Muscle layer of colon (tissue), 2 donors: Measurements from ENCODE around the gene TBC1D16.

ENCODE experiments used
- H3K27ac ChIP-seq: one replicate; pipeline ENCODE4 v1.7.0; 2013; ENCODE audit warnings: low read depth, mild to moderate bottlenecking, low read length, moderate library complexity
- H3K27me3 ChIP-seq, 2 donors: one replicate each; pipeline ENCODE4 v1.7.0; 2013; ENCODE audit warnings: low read length in 2 of 2, mild to moderate bottlenecking in 2 of 2; ENCODE audit not compliant: insufficient read depth in 2 of 2, control insufficient read depth in 1 of 2
- H3K36me3 ChIP-seq: one replicate; pipeline ENCODE4 v1.7.0; 2013; ENCODE audit warnings: mild to moderate bottlenecking, low read length; ENCODE audit not compliant: insufficient read depth
- H3K4me1 ChIP-seq: one replicate; pipeline ENCODE4 v1.7.0; 2013; ENCODE audit warnings: mild to moderate bottlenecking, low read length; ENCODE audit not compliant: insufficient read depth
- H3K4me3 ChIP-seq, 2 donors: one replicate each; pipeline ENCODE4 v1.7.0; 2013; ENCODE audit warnings: low read length in 2 of 2, low read depth in 1 of 2, mild to moderate bottlenecking in 1 of 2, moderate library complexity in 1 of 2
- H3K9ac ChIP-seq: one replicate; pipeline ENCODE4 v1.7.0; 2013; ENCODE audit warnings: low read length
- H3K9me3 ChIP-seq: one replicate; pipeline ENCODE4 v1.7.0; 2013; ENCODE audit warnings: mild to moderate bottlenecking, low read length
- donor health status: abdominal sarcoma.
- donor health status: Adenocarcinoma of cecum.

Gene TBC1D16

DNA sequence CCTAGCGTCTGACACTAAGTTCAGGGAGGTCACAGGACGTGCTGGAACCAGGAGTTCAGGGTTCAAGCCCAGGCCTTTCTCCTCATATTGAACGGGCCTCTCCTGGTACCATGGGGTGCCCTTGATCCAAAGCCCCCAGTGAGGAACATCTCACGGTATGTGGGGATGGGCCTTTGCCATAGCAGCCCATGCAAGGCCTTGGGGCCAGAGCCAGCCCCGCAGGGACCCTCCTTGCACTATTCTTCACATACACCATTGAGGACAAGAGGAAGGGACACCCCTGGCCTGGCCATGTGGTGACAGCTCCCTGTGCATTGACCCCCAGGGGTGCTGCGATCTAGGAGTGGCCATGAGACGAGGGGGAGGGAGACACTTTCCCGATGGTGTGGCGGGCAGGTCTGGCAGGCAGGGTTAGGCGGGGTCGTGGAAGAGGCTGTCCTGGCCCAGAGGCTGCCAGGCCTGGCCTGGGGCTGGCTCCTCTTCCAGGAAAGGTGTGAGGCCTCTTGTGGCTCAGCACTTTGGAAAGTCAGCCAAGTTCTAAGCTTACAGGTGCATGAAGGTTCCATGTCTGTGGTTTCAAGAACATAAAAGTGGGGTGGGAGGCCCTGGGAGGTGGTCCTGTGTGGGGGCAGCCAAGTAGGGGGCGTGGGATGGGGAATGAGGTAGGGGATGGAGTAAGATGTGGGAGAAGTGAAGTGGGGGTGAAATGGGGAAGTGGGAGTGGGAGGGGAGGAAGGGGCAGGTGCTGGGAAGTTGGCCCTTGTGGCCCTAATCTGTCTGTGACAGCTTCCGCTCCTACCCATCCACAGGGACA lies 107.8 kb downstream of the TBC1D16 start:
- Histone ChIP-seq H3K4me3 (no peak overlapping the region), H3K27me3 (peaks cover 24 to 65% of the 10 kb centered on the region in 2 donors), H3K9ac (no peak overlapping the region), H3K4me1 (no peaks in the 10 kb centered on the region), H3K27ac (no peak overlapping the region), H3K9me3 (no peaks in the 10 kb centered on the region), H3K36me3 (no peaks in the 10 kb centered on the region)

DNA sequence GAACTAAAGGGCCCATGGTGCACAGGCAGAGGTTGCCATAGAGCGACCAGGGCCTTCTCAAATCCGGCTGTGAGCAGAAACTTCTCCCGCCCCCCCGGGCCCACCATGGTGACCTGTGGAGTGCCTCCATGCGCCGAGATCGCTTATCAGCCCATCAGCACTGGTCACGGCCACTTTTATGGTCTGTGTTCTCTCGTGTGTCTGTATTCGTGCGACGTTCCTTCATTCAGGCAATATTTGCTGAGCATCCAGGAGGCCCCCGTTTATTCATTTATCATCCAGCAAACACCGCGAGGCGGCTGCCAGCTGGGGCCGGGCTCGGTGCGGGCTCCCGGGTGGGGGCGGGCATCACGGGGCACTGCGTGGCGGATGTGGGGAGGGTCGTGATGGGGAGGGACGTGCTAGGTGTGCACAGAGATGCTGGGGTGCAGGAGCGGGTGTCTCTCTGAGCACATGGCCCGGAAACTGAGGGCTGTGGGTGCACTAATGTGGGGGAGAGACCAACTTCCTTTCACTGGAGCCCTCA lies 108.5 kb downstream of the TBC1D16 start:
- no peaks in the 10 kb centered on the region for H3K4me1 ChIP-seq
- H3K4me3 ChIP-seq, result no peak overlapping the region
- H3K27me3 ChIP-seq, result peaks cover 24 to 64% of the 10 kb centered on the region in 2 donors
- H3K36me3 ChIP-seq, result no peaks in the 10 kb centered on the region
- no peak overlapping the region for H3K9ac ChIP-seq
- H3K27ac ChIP-seq, result no peak overlapping the region
- H3K9me3 ChIP-seq, result no peaks in the 10 kb centered on the region

DNA sequence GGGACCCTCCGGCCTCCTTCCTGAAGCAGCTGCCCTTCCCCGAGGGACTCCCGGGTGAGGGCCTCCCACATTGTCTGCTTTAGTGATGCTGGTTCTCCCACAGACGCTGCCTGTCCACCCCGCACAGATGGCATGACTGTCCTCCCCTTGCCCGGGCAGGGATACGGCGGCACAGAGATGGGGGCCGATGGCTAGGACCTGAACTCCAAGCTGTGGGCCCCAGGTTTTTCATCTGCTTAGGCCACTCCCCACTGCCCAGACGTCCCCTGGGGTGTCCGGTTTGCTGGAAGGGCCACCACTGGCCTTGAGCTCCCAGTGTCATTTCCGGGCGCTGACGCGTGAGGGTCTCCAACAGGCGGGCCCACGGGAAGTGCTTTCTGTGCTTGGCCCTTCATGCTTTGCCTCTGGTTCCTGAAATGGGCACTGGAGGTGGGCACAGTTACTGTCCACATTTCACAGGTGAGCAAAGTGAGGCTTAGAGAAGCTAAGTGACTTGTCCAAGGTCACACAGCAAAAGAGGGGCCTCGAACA lies 109.0 kb downstream of the TBC1D16 start:
- Histone ChIP-seq H3K4me3 (no peak overlapping the region), H3K9me3 (no peaks in the 10 kb centered on the region), H3K27me3 (peaks cover 23 to 60% of the 10 kb centered on the region in 2 donors), H3K36me3 (no peaks in the 10 kb centered on the region), H3K27ac (no peak overlapping the region), H3K4me1 (no peaks in the 10 kb centered on the region), H3K9ac (no peak overlapping the region)

DNA sequence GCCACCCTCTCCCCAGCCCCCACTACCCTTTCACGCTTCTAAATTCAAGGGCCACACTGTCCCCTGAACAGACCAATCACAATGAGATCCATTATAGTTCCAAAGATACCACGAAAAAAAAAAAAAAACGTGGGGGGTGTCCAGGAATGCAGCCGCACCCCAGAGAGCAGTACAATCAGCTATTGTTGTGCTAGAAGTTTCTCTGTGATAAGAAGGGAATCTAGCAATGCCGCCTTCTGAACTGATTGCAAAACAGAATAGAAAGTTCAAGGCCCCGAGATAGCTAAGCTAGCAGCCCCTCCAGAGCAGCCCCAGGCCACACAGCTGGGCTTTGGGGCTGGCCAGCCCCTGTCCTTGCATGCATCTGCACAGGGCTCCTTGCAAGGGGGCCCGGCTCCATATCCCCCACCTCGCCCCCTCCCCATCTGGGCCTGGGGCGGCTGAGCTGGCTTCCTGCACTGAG lies 109.5 kb downstream of the TBC1D16 start:
- Histone ChIP-seq H3K27ac (no peak overlapping the region), H3K27me3 (peaks cover 22 to 59% of the 10 kb centered on the region in 2 donors), H3K9me3 (no peaks in the 10 kb centered on the region), H3K36me3 (no peaks in the 10 kb centered on the region), H3K4me1 (no peaks in the 10 kb centered on the region), H3K9ac (no peak overlapping the region), H3K4me3 (no peak overlapping the region)

DNA sequence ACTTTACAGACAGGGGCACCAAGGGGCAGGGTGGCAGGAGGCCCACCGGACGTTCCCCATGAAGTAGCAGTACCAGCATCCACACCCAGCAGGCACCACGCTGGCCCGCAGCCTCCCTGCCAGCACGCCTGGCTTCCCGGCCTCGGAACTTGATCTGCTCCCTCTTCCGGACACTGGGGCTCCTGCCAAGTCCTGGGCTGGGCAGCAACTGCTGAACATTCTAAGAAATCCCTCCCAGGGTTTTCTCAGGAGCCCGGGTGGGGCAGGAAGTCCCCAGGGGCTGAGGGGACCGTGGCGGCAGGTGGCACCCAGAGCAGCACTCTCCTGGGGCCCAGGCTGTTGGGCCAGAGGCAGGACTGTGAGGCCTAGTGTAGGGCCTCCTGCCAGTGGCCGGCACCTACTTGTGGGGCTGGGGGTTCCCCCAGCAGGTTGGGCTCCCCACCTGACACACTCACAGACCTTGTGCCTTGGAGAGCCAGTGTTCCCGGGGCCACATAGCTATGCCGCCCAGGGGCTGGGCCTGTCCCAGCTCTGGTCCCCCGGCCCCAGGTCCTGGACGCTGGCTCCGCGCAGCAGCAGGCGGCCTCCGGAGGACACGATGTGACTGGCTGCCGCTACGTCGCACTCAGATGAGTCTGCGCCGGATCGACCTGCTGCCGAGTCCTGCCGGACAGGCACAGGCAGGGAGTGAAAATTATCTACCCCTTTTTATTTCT lies 110.3 kb downstream of the TBC1D16 start:
- Histone ChIP-seq H3K4me3 (no peak overlapping the region), H3K27ac (no peak overlapping the region), H3K36me3 (no peaks in the 10 kb centered on the region), H3K4me1 (no peaks in the 10 kb centered on the region), H3K9ac (no peak overlapping the region), H3K9me3 (no peaks in the 10 kb centered on the region), H3K27me3 (peaks cover 14 to 59% of the 10 kb centered on the region in 2 donors)

DNA sequence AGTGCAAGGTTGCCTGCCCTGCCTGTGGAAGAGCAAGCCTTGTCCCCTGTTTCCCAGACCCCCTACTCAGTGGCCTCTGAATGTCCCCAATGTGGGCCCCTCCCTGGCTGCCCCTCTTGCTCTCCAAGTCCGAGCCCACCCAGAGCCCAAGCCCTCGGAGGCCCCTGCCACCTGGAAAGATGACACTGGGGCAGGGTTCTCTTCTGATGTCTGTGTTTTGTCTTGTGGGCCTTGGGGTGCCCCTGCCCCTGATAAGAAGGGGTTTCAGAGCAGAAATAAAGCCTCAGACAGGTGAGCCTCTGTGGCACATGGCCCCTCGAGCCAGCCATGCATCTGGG lies 111.1 kb downstream of the TBC1D16 start:
- Histone ChIP-seq H3K9ac (no peak overlapping the region), H3K36me3 (no peaks in the 10 kb centered on the region), H3K27ac (no peak overlapping the region), H3K9me3 (no peaks in the 10 kb centered on the region), H3K27me3 (peaks cover 14 to 62% of the 10 kb centered on the region in 2 donors), H3K4me1 (peaks cover under 1% of the 10 kb centered on the region), H3K4me3 (no peak overlapping the region)

DNA sequence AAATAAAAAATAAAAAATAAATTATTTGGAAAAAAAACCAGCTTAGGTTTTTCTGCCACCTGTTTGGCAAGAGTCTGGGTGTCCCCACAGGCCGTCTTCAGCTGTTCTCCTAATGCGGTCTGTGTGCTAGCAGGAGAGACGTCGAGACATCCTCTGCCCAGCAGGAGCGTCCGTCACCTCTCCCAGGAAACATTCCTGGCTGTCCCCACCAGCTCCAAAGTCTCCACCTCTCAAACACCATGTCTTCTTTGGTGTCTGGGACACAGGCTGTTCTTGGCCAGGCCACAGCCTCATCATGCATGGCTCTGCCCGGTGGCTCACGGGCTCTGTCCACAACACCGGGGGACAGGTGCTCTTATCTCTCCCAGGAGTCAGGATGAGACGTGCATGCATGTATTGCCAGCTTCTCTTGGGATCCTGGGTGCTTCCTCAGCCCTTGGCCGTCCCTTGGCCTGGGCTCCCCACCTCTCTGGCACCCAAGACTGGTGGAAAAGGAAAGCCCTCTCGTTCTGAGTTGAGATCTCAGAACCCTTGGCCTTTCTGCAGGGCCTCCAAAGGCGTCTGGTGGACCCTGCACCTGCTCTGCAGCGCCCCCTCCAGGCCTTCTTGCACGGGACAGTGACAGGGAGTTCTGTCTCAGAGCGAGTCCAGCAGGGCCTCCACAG lies 111.6 kb downstream of the TBC1D16 start:
- H3K27me3 ChIP-seq, result peaks cover 12 to 58% of the 10 kb centered on the region in 2 donors
- H3K4me3 ChIP-seq, result no peak overlapping the region
- no peaks in the 10 kb centered on the region for H3K36me3 ChIP-seq
- H3K9ac ChIP-seq, result no peak overlapping the region
- H3K27ac ChIP-seq, result no peak overlapping the region
- peaks cover 5% of the 10 kb centered on the region for H3K4me1 ChIP-seq
- H3K9me3 ChIP-seq, result no peaks in the 10 kb centered on the region

DNA sequence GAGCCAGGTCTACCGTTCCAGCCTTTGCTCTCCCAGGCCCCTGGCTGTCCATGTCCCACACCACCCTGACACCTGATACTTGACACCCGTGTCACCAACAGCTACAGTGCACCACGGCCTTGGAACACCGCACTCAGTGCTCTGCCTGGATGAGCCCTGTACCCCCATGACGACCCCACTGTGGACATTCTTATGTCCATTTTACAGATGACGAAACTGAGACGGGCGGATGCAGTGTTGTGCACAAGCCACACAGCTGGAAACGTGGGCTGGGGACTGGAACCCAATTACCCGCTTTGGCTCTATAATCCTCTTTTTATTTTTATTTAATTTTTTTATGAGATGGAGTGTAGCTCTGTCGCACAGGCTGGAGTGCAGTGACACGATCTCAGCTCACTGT lies 112.9 kb downstream of the TBC1D16 start:
- no peaks in the 10 kb centered on the region for H3K9me3 ChIP-seq
- H3K27ac ChIP-seq, result no peak overlapping the region
- no peak overlapping the region for H3K9ac ChIP-seq
- H3K4me3 ChIP-seq, result no peak overlapping the region
- peaks cover 4 to 51% of the 10 kb centered on the region in 2 donors for H3K27me3 ChIP-seq
- peaks cover 12% of the 10 kb centered on the region for H3K4me1 ChIP-seq
- H3K36me3 ChIP-seq, result no peaks in the 10 kb centered on the region

DNA sequence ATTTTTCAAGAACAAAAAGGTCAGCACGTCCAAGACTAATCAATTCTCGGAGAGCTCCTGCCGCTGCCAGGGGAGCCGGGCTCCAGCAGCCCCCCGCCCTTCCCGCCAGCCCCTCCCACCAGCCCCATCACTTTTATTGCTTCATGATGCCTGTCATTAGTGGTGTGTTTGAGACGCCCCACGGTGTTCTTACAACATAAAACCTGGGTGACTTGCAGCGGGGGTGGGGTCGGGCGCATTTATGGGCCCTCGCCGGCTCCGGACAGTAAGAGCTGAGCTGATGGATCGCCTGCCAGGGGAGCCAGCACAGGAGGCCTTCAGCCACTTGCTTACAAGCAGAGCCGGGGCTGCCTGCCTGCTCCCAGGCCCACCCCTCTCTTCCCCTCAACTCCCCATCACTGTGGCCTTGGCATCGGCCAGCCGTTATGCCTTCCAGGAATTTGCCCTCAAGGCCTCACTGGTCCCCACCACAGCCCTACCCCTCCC lies 113.5 kb downstream of the TBC1D16 start:
- Histone ChIP-seq H3K9ac (no peak overlapping the region), H3K27ac (no peak overlapping the region), H3K36me3 (no peaks in the 10 kb centered on the region), H3K27me3 (peaks cover 4 to 44% of the 10 kb centered on the region in 2 donors), H3K4me1 (peaks cover 12% of the 10 kb centered on the region), H3K4me3 (no peak overlapping the region), H3K9me3 (no peaks in the 10 kb centered on the region)

DNA sequence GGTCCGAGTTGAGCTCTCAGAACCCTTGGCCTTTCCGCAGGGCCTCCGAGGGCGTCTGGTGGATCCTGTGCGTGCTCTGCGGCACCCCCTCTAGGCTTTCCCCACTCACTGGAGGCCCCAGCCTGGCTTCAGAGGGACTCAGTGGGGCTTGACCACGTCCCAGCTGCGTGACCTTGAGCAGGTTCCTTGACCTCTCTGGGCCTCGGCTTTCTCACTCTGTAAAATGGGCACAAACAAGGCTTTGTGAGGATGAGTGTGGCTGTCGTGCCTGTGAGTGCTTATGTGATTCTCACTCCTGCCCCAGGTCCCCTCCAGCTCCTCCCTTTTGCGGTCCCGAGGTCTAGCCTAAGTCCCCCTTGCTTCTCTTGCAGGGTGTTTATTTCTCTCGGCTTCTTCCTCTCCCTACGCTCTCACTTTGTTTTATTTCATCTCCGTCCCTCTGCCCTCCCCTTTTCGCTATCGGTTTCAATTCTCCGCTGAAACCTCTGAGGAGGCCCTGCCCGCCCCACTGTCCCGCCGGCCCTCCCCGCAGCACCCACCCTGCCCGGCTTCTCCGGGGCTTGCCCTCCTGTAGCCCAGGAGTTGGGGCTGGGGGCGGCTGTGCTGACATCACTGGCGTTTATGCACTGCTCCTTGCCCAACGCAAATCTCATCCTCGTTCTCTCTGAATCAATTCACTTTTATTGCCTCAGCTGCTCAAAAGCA lies 114.1 kb downstream of the TBC1D16 start:
- Histone ChIP-seq H3K4me3 (no peak overlapping the region), H3K9ac (no peak overlapping the region), H3K27me3 (peaks cover 4 to 44% of the 10 kb centered on the region in 2 donors), H3K9me3 (no peaks in the 10 kb centered on the region), H3K4me1 (peaks cover 12% of the 10 kb centered on the region), H3K27ac (no peak overlapping the region), H3K36me3 (no peaks in the 10 kb centered on the region)
